Measurements from ENCODE around the gene NBPF20.
"Not testable (repeated sequence)": the region's sequence is repeated elsewhere in the genome, so short reads cannot be mapped to it uniquely, and the experiment has no call there.

GRCh38 chr1:145424612-145425435 lies 579 bp downstream of the NBPF20 start:
- not testable (repeated sequence) for TF ChIP-seq ZNF565 (CRISPR knock-in tag; conservative IDR thresholded peaks at IDR 0.05; ENCODE audit: low read depth); ESRRG (CRISPR knock-in tag; IDR thresholded peaks at IDR 0.05); CSRNP3 (CRISPR knock-in tag; IDR thresholded peaks at IDR 0.05); BACH2 (CRISPR knock-in tag; IDR thresholded peaks at IDR 0.05; ENCODE audit: borderline replicate concordance); SNAI2 (CRISPR knock-in tag; IDR thresholded peaks at IDR 0.05); RARB (CRISPR knock-in tag; IDR thresholded peaks at IDR 0.05); TOX (CRISPR knock-in tag; IDR thresholded peaks at IDR 0.05; ENCODE audit: borderline replicate concordance); GLIS3 (CRISPR knock-in tag; IDR thresholded peaks at IDR 0.05); TCF4 (CRISPR knock-in tag; IDR thresholded peaks at IDR 0.05; ENCODE audit: borderline replicate concordance); ZFP3 (CRISPR knock-in tag; IDR thresholded peaks at IDR 0.05); PPARA (CRISPR knock-in tag; IDR thresholded peaks at IDR 0.05; ENCODE audit: borderline replicate concordance); CSDC2 (CRISPR knock-in tag; IDR thresholded peaks at IDR 0.05); ZFP30 (CRISPR knock-in tag; IDR thresholded peaks at IDR 0.05)
- TF ChIP-seq, protein P1, sequence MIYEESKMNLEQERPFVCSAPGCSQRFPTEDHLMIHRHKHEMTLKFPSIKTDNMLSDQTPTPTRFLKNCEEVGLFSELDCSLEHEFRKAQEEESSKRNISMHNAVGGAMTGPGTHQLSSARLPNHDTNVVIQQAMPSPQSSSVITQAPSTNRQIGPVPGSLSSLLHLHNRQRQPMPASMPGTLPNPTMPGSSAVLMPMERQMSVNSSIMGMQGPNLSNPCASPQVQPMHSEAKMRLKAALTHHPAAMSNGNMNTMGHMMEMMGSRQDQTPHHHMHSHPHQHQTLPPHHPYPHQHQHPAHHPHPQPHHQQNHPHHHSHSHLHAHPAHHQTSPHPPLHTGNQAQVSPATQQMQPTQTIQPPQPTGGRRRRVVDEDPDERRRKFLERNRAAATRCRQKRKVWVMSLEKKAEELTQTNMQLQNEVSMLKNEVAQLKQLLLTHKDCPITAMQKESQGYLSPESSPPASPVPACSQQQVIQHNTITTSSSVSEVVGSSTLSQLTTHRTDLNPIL (CRISPR knock-in tag; IDR thresholded peaks at IDR 0.05; ENCODE audit: low read depth) = not testable (repeated sequence)

All from SK-N-SH treated with all-trans-retinoic acid at 6 μM for 48 hours (cell line).